ENCODE results near the gene CACNA1G. TPM values are rescaled to one million over a fixed set of nuclear protein-coding genes. Genes with fewer than 3 reads are reported as not detected.

CACNA1G gene
- total RNA-seq, 1 donor = under 0.01 TPM

DNA sequence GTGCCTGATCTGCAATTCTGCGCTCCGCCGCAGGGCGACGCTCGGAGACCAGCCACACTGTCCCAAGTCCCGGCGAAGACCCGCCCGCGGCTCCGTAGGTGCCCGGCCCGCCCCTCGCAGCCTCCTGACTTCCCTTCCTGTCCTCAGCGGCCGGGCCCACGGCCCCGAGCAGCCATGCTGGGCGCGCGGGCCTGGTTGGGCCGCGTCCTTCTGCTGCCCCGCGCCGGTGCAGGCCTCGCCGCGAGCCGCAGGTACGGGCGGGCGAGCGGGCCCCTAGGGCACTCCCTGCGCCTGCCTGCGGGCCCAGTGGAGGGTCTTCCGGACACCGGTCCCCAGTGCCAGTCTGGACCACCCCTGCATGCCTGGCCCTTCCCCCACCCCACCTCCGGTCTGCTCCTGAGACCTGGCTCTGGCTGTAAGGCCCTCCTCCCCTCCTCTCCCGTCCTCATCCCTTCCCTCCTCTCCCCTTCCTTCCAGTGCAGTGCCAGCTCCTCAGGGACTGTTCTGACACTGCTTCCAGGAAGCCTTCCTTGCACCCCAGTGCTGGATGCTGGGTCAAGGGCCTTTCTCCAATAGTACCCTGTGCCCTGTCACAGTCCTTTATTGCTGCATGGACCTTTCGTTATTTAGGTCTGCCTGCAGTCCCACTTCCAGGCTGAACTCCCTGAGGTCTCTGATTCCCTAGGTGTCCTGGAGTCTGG is 13.3 kb upstream of the CACNA1G start, which contains the start of gene SPATA20:
Gene SPATA20 (plus strand): TSS at position 140 of the 701 bp plus-strand sequence. CDS start 35 bp downstream, at position 175.
- peak; percentile 60 to 93 (median 87) for DNase-seq (ENCODE audit: low read depth in 2 of 3, low spot score in 2 of 3)

DNA sequence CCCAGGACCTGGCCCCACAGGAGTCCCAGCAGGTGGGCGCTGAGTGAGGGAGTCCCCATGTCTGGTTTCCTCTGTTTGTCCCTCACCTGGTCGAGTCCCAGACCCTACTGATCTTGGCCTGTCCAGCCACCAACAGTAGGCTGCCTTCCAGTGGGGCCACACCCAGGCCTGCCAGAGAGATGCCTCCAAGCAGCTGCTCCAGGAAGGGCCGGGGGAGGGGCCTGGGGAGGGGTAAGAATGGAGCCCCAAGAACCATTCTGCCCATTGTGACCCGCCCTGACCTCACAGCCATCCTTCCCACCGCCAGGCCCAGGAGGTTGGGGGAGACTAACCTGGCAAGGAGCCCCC is 12.8 kb upstream of the CACNA1G start:
- DNase-seq (ENCODE audit: low read depth in 2 of 3, low spot score in 2 of 3) = no peak

- no peak for DNase-seq (ENCODE audit: low read depth in 2 of 3, low spot score in 2 of 3)
These were observed 11.7 kb upstream of the CACNA1G start for GRCh38 chr17:50548831-50549230.

DNA sequence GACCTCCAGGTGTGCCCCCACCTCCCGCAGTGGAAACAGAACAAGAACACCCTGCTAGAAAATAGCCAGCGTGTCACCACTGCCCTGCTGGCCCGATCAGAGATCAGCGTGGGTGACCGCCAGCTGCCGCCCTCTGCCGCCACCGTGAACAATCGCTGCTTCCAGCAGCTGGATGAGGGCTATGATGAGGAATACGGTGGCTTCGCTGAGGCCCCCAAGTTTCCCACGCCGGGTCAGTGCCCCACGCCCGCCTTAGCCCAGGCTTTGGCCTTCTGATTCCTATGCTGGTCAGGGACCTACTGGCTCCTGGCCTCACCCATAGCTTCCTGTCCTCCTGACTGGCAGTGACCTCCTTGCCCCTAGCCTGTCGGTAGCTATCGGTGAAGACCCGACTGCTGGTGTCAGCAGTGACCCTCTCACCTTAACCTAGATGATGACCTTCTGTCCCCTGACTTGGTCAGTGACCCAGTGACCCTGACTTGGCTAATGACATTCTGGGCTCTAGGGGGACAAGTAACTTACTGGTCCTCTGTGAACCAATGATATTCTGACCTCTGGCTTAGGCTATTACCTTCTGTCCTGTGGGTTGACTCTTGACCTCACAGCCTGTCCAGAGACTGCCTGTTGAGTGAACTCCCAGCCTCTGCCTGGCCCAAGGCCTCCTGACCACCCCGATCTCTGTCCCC is 11.1 kb upstream of the CACNA1G start:
- no peak for DNase-seq (ENCODE audit: low read depth in 2 of 3, low spot score in 2 of 3)

- no peak for DNase-seq (ENCODE audit: low read depth in 2 of 3, low spot score in 2 of 3)
These were observed 10.5 kb upstream of the CACNA1G start for GRCh38 chr17:50549969-50550368.

- DNase-seq (ENCODE audit: low read depth in 2 of 3, low spot score in 2 of 3) = no peak
These were observed 9.7 kb upstream of the CACNA1G start for GRCh38 chr17:50550661-50551432.

DNA sequence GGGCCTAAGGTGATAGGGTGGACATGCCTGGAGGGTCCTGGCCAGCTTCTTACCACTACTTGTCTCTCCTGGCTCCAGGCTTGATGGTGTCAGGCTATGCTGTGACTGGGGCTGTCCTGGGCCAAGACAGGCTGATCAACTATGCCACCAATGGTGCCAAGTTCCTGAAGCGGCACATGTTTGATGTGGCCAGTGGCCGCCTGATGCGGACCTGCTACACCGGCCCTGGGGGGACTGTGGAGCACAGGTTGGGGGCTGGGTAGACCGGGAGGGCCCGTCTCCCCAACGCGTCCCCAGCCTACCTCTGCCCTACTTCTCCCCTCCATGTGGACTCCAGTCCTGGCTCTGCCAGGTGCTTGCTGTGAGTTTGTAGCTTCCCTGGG is 9.1 kb upstream of the CACNA1G start:
- DNase-seq (ENCODE audit: low read depth in 2 of 3, low spot score in 2 of 3) = no peak

DNA sequence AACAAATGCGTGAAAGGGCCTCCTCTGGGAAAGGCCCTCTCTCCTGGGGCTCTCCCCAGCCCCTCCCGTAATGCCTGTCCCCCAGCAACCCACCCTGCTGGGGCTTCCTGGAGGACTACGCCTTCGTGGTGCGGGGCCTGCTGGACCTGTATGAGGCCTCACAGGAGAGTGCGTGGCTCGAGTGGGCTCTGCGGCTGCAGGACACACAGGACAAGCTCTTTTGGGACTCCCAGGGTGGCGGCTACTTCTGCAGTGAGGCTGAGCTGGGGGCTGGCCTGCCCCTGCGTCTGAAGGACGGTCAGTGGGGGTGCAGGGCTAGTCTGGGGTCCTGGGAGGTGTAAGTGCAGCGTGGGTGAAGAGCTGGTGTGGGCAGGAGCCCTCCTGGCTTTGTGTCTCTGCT is 8.6 kb upstream of the CACNA1G start:
- no peak for DNase-seq (ENCODE audit: low read depth in 2 of 3, low spot score in 2 of 3)

- no peak for DNase-seq (ENCODE audit: low read depth in 2 of 3, low spot score in 2 of 3)
These were observed 6.3 kb upstream of the CACNA1G start for GRCh38 chr17:50554201-50554600.

DNA sequence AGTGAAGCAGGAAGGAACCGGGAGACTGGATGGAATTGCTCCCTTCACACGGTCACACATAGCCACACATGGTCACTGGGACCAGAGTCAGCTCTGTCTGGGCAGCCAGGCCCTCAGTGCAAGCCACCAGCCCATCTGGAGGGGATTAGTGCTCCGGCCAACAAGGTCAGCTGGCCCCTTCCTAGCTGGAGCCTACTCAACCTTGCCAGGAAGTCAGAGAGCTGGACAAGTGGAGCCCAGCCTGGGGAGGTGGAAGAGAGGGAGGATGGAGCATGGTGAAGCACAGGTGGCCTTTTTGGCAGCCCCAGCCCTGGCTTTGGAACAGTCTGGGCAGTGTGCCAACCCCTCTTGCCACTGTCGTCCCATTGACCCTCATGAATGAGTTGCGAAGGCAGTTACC is 3.7 kb upstream of the CACNA1G start:
- DNase-seq (ENCODE audit: low read depth in 2 of 3, low spot score in 2 of 3) = no peak

DNA sequence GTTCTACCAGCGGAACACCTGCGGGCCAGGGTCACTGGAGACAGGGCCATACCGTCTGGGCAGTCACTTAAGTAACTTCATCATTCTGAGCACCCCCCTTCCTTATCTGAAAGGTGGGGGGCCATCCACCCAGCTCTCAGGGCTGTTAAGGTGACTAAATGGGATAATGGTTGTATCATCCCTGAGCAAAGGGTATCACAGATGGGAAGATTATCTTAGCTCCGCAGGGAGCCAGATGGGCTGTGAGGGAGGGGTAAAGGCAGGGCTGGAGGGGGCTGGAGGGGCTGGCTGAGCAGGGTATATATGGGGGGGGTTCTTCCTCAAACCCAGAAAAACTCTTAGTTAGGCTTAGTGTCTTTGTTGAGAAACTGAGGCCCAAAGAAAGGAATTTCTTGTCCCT is 2.9 kb upstream of the CACNA1G start:
- no peak for DNase-seq (ENCODE audit: low read depth in 2 of 3, low spot score in 2 of 3)

GRCh38 chr17:50558091-50558490 is 2.4 kb upstream of the CACNA1G start:
- no peak for DNase-seq (ENCODE audit: low read depth in 2 of 3, low spot score in 2 of 3)

DNA sequence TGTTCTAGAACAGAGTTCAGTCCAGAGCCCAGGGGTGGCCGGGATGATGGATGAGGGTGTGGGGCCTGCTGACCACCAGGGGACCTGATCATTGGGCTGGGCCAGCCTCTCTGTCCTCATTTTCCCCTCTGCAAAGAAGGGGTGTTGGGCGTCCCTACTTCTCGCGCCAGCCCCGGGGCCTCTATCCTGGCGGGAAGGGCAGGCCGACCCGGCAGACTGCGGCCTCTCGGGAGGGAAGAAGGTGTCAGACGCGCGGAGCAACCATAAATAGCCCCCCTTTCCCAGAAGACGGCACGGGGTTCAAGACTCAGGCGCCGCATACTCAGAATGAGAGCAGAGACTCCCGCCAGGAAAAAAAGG is 2.0 kb upstream of the CACNA1G start:
- DNase-seq (ENCODE audit: low read depth in 2 of 3, low spot score in 2 of 3) = no peak

DNA sequence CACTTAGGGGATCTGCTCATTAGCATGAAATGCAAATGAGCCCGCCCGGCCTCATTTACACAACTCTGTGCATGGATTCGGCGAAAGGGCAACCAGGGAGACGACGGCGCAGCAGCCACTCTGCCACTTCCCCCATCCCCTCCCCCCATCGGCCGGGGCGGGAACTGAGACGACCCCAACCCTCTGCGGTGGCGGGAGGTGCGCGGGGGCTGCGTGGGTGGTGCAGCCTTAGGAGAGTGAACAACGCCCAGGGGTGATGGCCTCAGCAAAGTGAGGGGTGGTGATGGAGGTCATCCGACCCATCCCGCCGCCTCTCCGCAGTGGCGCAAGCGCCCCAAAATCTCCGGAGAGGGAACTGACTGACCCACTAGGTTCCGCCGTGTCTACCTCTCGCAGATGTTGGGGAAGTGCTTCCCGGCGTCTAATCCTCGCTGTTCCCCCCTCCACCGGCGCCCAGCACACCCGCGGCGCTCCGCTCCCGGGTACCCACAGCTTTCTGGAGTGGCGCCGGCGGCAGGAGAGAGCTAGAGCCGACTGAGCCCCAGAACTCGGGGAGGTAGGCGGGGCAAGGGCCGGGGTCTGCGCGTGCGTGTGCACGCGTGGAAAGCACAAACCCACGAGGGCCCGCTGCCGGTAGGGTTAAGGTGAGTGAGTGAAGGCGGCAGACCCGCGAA is 1.4 kb upstream of the CACNA1G start:
- peak in 1 of 3 donors; percentile 42 for DNase-seq (ENCODE audit: low read depth in 2 of 3, low spot score in 2 of 3)

- DNase-seq (ENCODE audit: low read depth in 2 of 3, low spot score in 2 of 3) = peak in 1 of 3 donors; percentile 32
These were observed 786 bp upstream of the CACNA1G start for GRCh38 chr17:50559674-50560184.

GRCh38 chr17:50560931-50561745 is 623 bp downstream of the CACNA1G start:
- no peak for DNase-seq (ENCODE audit: low read depth in 2 of 3, low spot score in 2 of 3)

GRCh38 chr17:50561746-50562141 is 1.2 kb downstream of the CACNA1G start:
- no peak for DNase-seq (ENCODE audit: low read depth in 2 of 3, low spot score in 2 of 3)

- DNase-seq (ENCODE audit: low read depth in 2 of 3, low spot score in 2 of 3) = peak in 1 of 3 donors; percentile 46
These were observed 2.0 kb downstream of the CACNA1G start for GRCh38 chr17:50562242-50563091.

- peak in 1 of 3 donors; percentile 41 for DNase-seq (ENCODE audit: low read depth in 2 of 3, low spot score in 2 of 3)
These were observed 2.6 kb downstream of the CACNA1G start for GRCh38 chr17:50563092-50563511.
